HG03565 (cell line): ENCODE data around the gene SHROOM3.
"Not testable (repeated sequence)": the region's sequence is repeated elsewhere in the genome, so short reads cannot be mapped to it uniquely, and the experiment has no call there.

Source experiments
- ATAC-seq: cut with Tn5 transposase; IDR thresholded peaks from one replicate; pipeline ENCODE4 v1.9.1; 2021; ENCODE audit warnings: mild to moderate bottlenecking, moderate library complexity; ENCODE audit not compliant: unreplicated experiment

The SHROOM3 gene

DNA sequence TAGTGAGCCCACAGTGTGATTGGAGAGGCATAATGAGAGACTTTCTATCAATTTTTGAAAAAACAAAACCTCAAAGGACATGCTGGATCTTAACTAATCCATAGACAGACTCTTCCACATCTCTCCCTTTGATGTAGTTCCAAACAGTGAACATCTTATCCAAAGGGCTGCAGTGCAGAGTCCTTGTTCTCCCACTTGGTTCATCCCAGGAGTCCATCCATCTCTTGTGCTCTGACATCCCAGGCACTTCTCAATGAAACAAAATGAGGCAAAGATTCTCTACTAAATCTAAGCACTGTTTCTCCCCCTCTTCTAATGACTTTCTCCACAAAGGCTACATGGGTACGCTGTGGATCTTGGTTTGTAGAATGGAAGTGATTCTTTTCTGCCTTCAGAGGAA lies 8.3 kb downstream of the SHROOM3 start:
- no peak for ATAC-seq

- no peak for ATAC-seq
Measured at GRCh38 chr4:76445911-76446310, 10.9 kb downstream of the SHROOM3 start.

GRCh38 chr4:76447393-76447851 lies 12.4 kb downstream of the SHROOM3 start:
- ATAC-seq: no peak

DNA sequence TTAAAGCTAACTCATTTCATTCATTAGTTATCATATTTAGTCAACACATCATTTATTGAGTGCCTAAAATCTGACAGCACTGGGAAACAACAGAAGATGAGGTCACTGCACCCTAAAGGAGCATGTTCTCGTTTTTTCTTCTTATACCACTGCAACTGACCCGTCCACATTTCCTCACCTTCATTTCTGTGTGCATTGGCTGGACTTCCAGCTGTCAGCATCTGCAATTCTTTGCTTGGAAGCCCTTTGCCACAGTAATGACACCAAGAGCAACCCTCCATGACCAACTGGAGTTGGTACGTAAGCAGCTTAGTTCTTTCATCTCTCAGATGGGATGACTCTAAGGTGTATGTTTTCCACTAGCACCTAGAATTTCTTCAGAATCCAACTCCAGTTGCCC lies 13.2 kb downstream of the SHROOM3 start:
- ATAC-seq: no peak

GRCh38 chr4:76449362-76449767 lies 14.3 kb downstream of the SHROOM3 start:
- ATAC-seq: no peak

DNA sequence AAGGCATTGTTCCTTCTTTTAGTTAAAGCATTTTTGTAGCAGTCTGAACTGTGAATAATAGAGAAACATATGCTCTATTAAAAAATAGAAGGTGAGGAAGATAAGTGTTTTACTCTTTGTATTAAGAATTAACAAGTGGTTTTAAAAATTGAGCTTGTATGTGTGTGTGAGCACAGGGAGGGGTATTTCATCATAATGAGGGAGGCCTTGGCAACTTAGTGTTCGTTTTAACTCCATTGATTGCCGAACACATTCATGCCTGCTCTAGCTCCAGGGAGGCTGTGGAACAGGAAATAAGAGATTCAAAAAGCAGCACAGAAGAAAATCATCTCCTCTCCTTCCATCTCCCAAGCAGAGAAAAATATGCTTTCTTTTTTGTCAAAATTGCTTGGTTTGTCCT lies 14.8 kb downstream of the SHROOM3 start:
- ATAC-seq: no peak

DNA sequence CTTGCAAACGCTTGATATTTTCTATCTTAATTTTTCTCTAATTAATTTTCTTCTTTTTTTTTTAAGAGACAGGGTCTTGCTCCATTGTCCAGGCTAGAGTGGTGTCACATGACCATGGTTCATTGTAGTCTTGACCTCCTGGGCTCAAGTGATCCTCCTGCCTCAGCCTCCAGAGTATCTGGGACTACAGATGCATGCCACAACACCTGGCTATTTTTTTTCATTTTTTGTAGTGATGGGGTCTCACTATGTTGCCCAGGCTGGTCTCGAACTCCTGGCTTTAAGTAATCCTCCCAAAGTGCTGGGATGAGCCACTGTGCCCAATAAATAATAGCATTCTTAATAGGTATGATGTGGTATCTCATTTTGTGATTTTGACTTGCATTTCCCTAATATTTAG lies 18.2 kb downstream of the SHROOM3 start:
- no peak for ATAC-seq

- not testable (repeated sequence) for ATAC-seq
Measured at GRCh38 chr4:76454073-76454472, 19.0 kb downstream of the SHROOM3 start.

- ATAC-seq: no peak
Measured at GRCh38 chr4:76457885-76458284, 22.9 kb downstream of the SHROOM3 start.

GRCh38 chr4:76458297-76458696 lies 23.3 kb downstream of the SHROOM3 start:
- ATAC-seq: no peak

GRCh38 chr4:76458825-76459224 lies 23.8 kb downstream of the SHROOM3 start:
- ATAC-seq: no peak

DNA sequence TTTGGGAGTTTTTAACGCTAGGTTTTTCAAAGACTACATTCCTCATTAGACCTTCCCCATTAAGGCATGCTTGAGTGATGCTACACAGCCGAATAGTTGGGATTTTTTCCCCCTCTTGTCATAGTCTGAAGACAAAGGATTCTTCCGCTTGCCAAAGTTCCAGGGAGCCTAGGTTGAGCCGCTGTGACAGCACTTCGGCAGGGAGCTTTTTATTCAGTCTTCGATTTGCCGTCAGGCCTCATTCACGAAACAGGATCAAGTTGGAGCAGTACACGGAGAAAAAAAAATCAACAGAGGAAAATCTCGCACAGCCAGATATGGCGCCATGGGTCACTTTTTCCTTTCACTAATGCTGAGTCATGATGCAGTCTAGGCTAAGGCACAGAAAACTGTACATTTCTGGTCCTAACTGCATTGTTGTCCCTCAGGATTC lies 24.3 kb downstream of the SHROOM3 start:
- no peak for ATAC-seq

DNA sequence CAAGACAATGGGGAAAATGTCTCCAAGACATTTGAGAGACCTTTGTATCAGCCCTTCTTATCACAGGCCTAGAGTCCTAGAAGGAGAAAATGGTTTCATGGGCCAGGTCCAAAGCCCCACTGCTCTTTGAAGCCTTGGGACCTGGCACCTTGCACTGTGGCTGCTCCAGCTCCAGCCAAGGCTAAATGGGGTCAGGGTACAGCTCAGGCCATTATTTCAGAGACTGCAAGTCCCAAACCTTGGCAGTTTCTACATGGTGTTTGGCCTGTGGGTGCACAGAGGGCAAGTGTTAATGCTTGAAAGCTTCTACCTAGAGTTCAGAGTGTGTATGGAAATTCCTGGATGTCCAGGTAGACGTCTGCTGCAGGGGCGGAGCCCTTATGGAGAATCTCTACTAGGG lies 28.5 kb downstream of the SHROOM3 start:
- no peak for ATAC-seq

- ATAC-seq: no peak
Measured at GRCh38 chr4:76470064-76470463, 35.0 kb downstream of the SHROOM3 start.

DNA sequence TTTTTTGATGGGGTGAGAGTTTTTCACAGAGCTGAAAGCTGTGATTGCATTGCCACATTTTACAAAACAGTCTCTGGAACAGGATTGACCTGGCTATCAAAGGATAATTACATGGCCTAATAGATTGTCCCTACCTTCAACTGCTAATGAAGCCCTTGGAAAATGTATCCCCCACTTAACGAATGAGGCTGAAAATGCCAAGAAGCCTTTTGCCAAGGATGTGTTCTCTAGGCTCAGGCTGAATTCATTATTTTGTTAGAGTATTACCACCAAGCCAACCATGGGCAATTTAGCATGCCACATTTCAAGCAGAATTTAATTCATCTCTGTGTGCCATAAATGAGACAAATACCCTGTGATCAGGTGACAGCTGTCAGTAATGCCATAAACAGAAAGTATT lies 35.5 kb downstream of the SHROOM3 start:
- ATAC-seq: no peak

DNA sequence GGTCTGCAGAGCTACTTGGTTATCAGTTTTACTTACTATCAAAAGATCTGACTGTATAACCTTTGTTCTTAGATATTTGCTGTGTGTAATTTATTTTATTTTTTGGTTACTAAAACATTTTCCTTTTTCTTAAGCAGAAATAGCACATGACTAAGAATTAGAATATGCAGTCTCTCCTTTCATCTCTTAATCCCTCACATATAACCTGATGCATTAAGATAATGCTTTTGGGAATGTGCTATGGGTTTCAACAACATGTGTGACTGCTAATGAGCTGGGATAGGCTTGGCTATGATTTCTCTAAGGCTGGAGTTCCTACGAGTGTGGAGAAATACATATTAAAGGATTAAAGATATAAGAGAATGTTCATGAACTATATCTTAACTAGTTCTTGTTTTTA lies 41.5 kb downstream of the SHROOM3 start:
- no peak for ATAC-seq

DNA sequence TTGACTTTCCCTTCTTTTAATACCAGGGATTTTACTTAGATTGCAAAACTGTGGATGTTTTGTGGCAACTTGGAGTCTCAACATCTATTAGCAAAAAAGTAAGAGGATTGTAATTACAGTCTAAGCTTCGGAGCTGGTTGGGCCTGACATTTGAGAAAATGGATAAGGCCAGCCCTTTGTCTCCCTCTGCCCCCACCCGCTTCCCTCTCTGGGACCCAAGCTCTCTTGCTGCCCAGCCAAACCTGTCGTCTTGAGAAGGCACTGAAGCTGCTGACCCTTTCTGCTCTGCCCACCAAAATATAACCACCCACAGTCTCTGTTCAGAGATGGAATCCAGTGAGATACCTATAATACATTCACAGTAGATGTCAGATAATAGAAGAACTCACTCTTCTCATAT lies 49.6 kb downstream of the SHROOM3 start:
- ATAC-seq: no peak

- no peak for ATAC-seq
Measured at GRCh38 chr4:76485450-76485849, 50.4 kb downstream of the SHROOM3 start.

DNA sequence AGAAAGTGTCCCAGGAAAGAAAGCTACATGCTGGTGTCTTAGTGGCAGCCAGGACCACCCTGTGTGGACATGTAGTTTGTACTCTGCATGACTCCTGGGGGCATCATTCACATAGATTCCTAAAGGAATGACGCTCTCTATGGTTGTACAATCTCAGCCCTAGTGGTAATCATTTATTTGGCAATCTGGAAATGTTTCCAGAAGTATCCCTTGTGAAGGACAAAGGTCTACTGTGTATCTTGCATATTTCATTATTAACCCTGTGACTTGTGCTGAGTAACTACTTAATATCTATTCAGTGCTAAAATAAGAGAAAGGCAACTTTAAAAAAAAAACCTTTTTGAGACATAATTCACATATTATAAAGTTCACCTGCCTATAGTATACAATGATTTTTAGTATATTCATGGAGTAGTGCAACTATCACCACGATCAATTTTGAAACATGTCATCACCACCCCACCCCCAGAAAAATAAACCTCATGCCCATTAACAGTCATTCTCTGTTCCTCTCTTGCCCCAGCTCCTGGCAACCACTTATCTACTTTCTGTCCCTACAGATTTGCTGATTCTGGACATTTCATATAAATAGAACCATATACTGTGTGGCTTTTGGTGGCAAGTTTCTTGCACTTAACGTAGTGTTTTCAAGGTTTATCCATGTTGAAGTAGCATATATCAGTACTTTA lies 51.7 kb downstream of the SHROOM3 start:
- ATAC-seq: no peak

GRCh38 chr4:76487621-76488020 lies 52.6 kb downstream of the SHROOM3 start:
- ATAC-seq: no peak

GRCh38 chr4:76488455-76488854 lies 53.4 kb downstream of the SHROOM3 start:
- no peak for ATAC-seq

- ATAC-seq: no peak
Measured at GRCh38 chr4:76488888-76489685, 54.1 kb downstream of the SHROOM3 start.
